ENCODE data around the gene SCUBE2.

- TF ChIP-seq POLR2AphosphoS5 (IDR thresholded peaks at IDR 0.05; ENCODE audit: borderline replicate concordance, low read depth, low read length): no peak
- no peak for TF ChIP-seq EZH2 (IDR thresholded peaks at IDR 0.05)
- TF ChIP-seq FOXP2 (optimal IDR thresholded peaks at IDR 0.05; ENCODE audit: control extremely low read depth, extremely low read length, insufficient read depth): no peak
These were observed 47.5 kb upstream of the SCUBE2 start for GRCh38 chr11:9138612-9139579.

Measured in SK-N-MC (cell line).